SH-SY5Y (cell line): ENCODE measurements around the gene SPACA5.

ENCODE experiments used
- GATA2 ChIP-seq: IDR thresholded peaks from 2 replicates; pipeline ENCODE4 v1.6.1; 2011; ENCODE audit warnings: mild to moderate bottlenecking, low read depth, low read length
- GATA3 ChIP-seq: IDR thresholded peaks from 2 replicates; pipeline ENCODE4 v1.6.1; 2011; ENCODE audit warnings: low read depth, mild to moderate bottlenecking, low read length, moderate library complexity

- TF ChIP-seq GATA3 (no peak), GATA2 (no peak)
Observed at GRCh38 chrX:47992669-47993068, 14.1 kb upstream of the SPACA5 start.
